SJSA1 (cell line): ENCODE data around the gene MTARC1. TPM values are rescaled to one million over a fixed set of nuclear protein-coding genes. Genes with fewer than 3 reads are reported as not detected.

ENCODE experiments used
- DNase-seq, 2 experiments: peaks; one replicate each; pipeline ENCODE4 v3.0.0-alpha.2; 2015 to 2020; ENCODE audit warnings: low spot score in 2 of 2, low read depth in 1 of 2
- H3K27ac ChIP-seq: fragments of 250-450 bp; sonication (Bioruptor Pico); 2 replicates; pipeline ENCODE4 v1.5.1; 2020; ENCODE audit warnings: mild to moderate bottlenecking, moderate library complexity
- H3K27me3 ChIP-seq: fragments of 250-450 bp; sonication (Bioruptor Pico); replicated peaks from 2 replicates; pipeline ENCODE4 v1.5.1; 2020; ENCODE audit warnings: mild to moderate bottlenecking, moderate library complexity
- H3K36me3 ChIP-seq: fragments of 250-450 bp; sonication (Bioruptor Pico); 2 replicates; pipeline ENCODE4 v1.5.1; 2020; ENCODE audit warnings: mild to moderate bottlenecking
- H3K4me1 ChIP-seq: fragments of 250-450 bp; sonication (Bioruptor Pico); replicated peaks from 2 replicates; pipeline ENCODE4 v1.6.1; 2021; ENCODE audit warnings: mild to moderate bottlenecking
- H3K4me3 ChIP-seq: fragments of 250-450 bp; sonication (Bioruptor Pico); 2 replicates; pipeline ENCODE4 v1.5.1; 2020; ENCODE audit warnings: mild to moderate bottlenecking
- H3K9me3 ChIP-seq: fragments of 250-450 bp; sonication (Bioruptor Pico); replicated peaks from 2 replicates; pipeline ENCODE4 v1.5.1; 2020; ENCODE audit warnings: mild to moderate bottlenecking
- total RNA-seq: library from RNA; depleted of rRNA; stranded (reverse); fragments of >200 nt; shearing (Covaris generic); gene quantifications from 2 replicates; pipeline ENCODE4 v1.2.3, GENCODE V29; 2014

MTARC1 gene
- total RNA-seq, 1 experiment from 2014 or later, result not detected

DNA sequence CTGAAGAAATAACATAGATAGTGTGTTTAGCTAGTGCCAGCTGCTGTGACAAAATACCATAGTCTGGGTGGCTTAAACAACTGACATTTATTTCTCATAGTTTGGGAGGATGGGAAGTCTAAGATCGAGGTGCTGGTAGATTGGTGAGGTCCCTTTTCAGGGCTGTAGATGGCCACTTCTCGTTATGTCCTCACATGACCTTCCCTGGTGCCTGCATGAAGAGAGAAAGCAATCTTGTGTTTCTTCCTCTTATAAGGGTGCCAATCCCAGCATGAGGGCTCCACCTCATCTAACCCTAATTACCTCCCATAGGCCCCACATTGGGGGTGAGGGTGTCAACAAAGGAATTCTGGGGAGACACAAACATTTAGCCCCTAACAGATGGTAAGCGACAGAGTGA, 29.3 kb upstream of the MTARC1 start:
- H3K27ac ChIP-seq, result no peak overlapping the region
- no peaks in the 10 kb centered on the region for H3K4me1 ChIP-seq
- DNase-seq, result no peak
- no peak overlapping the region for H3K4me3 ChIP-seq
- H3K9me3 ChIP-seq, result no peaks in the 10 kb centered on the region
- H3K36me3 ChIP-seq, result peaks cover 36% of the 10 kb centered on the region
- no peaks in the 10 kb centered on the region for H3K27me3 ChIP-seq

DNA sequence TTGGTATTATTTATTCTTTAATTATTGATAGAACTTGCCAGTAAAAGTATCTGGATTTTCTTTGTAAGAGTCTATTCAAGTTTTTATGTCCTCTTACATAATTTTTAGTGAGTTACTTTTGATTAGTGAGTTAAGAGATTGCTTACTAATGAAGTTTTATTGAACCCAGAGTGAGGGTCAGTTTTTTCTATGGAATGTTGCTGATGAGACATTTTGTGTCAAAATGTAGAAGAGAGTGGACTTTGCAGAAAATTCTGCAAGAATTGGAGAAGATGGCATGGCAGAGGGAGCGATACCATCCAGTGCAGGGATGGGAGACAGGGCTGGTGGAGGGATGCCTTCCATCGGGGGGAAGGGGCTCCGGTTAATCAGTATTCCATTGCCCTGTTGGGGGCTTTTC, 27.6 kb upstream of the MTARC1 start:
- peaks cover 43% of the 10 kb centered on the region for H3K36me3 ChIP-seq
- H3K4me3 ChIP-seq, result no peak overlapping the region
- no peak overlapping the region for H3K27ac ChIP-seq
- H3K4me1 ChIP-seq, result no peaks in the 10 kb centered on the region
- H3K9me3 ChIP-seq, result no peaks in the 10 kb centered on the region
- no peak for DNase-seq
- no peaks in the 10 kb centered on the region for H3K27me3 ChIP-seq

GRCh38 chr1:220761688-220762427, 24.9 kb upstream of the MTARC1 start:
- Histone ChIP-seq H3K27me3 (no peaks in the 10 kb centered on the region), H3K4me3 (no peak overlapping the region), H3K9me3 (no peaks in the 10 kb centered on the region), H3K4me1 (no peaks in the 10 kb centered on the region), H3K27ac (no peak overlapping the region), H3K36me3 (peaks cover 29% of the 10 kb centered on the region)
- no peak for DNase-seq

GRCh38 chr1:220764757-220765156, 22.0 kb upstream of the MTARC1 start:
- H3K27ac ChIP-seq, result no peak overlapping the region
- H3K9me3 ChIP-seq, result no peaks in the 10 kb centered on the region
- DNase-seq, result no peak
- no peak overlapping the region for H3K4me3 ChIP-seq
- H3K36me3 ChIP-seq, result peaks cover 36% of the 10 kb centered on the region
- no peaks in the 10 kb centered on the region for H3K27me3 ChIP-seq
- no peaks in the 10 kb centered on the region for H3K4me1 ChIP-seq

DNA sequence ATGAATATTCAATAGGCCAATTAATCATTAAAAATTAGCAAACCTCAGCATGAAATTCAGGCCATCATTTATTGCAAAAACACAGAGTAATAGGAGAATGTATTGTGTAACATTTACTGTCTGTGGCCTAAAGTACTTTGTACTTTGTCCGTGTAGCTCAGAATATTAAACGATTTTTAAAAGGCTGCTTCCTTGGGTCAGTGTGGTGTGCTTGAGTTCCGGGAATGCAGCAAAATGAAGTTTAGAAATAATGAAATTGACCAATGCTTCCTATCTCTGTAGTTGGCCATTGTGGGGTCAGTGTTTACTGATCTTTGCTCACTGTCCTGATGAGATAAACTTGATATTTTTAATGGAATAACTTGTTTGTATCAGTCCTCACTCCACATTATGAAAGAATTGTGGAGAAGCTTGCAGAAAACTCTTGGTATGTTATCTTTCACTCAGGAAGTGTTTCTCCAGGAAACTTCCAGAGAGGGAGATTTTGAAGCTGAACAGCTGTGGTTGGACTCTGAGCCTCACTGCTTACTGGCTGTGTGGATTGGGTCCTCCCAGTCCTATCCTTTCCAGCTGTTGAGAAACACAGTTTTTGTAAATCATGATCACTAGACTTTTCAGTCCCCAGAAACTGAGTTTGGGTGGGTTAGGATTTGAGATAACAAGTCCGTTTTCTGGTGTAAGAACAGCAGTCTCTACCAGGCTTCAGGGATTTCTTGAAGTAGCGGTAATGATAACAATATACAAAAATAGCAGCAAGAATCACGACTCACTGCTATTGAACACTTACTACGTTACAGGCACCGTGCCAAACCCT, 19.2 kb upstream of the MTARC1 start:
- Histone ChIP-seq H3K4me3 (no peak overlapping the region), H3K27ac (no peak overlapping the region), H3K36me3 (peaks cover 38% of the 10 kb centered on the region), H3K9me3 (no peaks in the 10 kb centered on the region), H3K27me3 (no peaks in the 10 kb centered on the region), H3K4me1 (no peaks in the 10 kb centered on the region)
- no peak for DNase-seq

GRCh38 chr1:220768126-220768601, 18.5 kb upstream of the MTARC1 start:
- DNase-seq, result no peak
- Histone ChIP-seq H3K4me1 (no peaks in the 10 kb centered on the region), H3K36me3 (peaks cover 36% of the 10 kb centered on the region), H3K27me3 (no peaks in the 10 kb centered on the region), H3K4me3 (no peak overlapping the region), H3K9me3 (no peaks in the 10 kb centered on the region), H3K27ac (no peak overlapping the region)

DNA sequence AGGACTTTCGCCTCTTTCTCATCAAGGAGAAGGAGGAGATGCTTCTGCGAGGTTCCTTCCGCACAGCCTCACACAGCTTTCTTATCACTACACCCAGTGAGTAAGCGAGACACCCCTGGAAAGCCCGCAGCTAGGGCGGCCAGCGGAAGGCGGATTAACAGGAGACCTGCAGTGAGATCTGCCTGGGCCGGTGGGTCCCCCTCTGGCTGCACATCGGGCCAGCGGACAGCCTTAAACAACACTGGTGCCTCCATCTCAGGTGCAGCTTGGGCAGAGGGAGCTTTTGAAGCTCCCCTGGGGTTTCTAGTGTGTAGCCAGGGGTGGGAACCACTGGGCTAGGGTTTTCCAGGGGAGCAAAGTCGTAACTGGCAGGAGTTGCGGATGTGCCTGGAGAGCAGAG, 17.5 kb upstream of the MTARC1 start:
- Histone ChIP-seq H3K9me3 (no peaks in the 10 kb centered on the region), H3K4me1 (no peaks in the 10 kb centered on the region)

DNA sequence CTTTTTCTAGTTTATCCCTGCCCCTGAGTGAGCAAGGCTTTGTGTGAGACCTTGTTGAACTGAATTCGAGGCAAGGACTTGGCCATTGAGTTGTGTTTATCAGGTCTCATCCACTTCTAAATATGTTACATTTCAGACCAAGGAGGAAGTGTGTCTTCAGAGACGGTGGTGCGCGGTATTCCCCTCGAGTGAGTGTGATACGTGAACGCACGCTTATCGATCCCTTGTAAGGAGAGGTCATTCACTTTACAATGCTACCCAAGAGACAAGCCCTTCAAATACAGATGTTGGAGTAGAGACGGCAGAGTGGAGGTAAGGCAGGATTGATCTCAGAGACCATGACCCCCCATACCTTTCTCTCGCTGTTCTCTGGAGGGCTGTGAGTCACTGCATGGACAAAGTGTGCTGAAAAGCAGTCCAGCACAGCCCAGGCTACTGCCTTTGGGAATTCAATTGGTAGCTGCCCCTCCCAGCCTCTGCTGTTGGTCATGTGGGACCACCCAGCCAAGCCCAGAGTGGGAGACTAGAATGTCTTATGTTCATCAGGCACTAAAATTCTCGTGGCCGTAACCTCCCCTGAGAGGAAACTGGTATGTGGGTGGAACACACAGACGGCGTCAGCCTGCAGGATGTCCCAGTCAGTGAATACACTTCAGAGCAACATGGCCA, 16.3 kb upstream of the MTARC1 start:
- no peak for DNase-seq
- H3K27ac ChIP-seq, result no peak overlapping the region
- H3K4me3 ChIP-seq, result no peak overlapping the region
- H3K36me3 ChIP-seq, result peaks cover 31% of the 10 kb centered on the region
- no peaks in the 10 kb centered on the region for H3K9me3 ChIP-seq
- no peaks in the 10 kb centered on the region for H3K27me3 ChIP-seq
- H3K4me1 ChIP-seq, result no peaks in the 10 kb centered on the region

More for the DNA sequence above, 17.5 kb upstream of the MTARC1 start:
- no peaks in the 10 kb centered on the region for H3K27me3 ChIP-seq
- DNase-seq, result no peak
- no peak overlapping the region for H3K4me3 ChIP-seq
- H3K36me3 ChIP-seq, result peaks cover 33% of the 10 kb centered on the region
- no peak overlapping the region for H3K27ac ChIP-seq

- H3K4me1 ChIP-seq, result no peaks in the 10 kb centered on the region
- no peaks in the 10 kb centered on the region for H3K27me3 ChIP-seq
- H3K4me3 ChIP-seq, result no peak overlapping the region
- peaks cover 19% of the 10 kb centered on the region for H3K36me3 ChIP-seq
- no peak for DNase-seq
- H3K27ac ChIP-seq, result no peak overlapping the region
- no peaks in the 10 kb centered on the region for H3K9me3 ChIP-seq
Observed at GRCh38 chr1:220772846-220773245, 13.9 kb upstream of the MTARC1 start.

DNA sequence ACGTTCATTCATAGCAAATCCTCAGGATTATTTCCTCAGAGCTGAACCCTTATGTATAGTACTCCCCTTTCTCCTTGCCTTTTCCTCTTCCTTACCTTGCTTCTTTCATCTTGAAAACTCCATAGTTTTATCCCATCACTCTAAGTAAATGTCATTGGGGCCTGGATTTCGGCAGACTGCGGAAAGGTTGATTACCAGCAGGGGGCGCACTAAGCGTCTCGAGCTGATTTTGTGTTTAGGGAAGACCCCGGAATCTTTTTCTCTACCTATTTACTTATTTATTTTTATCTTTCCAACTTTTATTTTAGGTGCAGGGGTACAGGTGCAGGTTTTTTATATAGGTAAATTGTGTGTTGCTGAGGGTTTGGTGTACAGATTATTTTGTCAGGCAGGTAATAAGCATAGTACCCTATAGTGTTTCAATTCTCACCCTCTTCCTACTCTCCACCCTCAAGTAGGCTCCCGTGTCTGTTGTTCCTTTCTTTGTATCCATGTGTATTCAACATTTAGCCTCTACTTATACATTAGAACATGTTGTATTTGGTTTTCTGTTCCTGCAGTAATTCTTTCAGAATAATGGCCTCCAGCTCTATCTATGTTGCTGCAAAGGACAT, 11.4 kb upstream of the MTARC1 start:
- H3K4me1 ChIP-seq, result no peaks in the 10 kb centered on the region
- no peaks in the 10 kb centered on the region for H3K27me3 ChIP-seq
- peaks cover 9% of the 10 kb centered on the region for H3K36me3 ChIP-seq
- no peak overlapping the region for H3K27ac ChIP-seq
- H3K4me3 ChIP-seq, result no peak overlapping the region
- peak in 1 of 2 experiments; percentile 28 for DNase-seq
- no peaks in the 10 kb centered on the region for H3K9me3 ChIP-seq

GRCh38 chr1:220776254-220776653, 10.5 kb upstream of the MTARC1 start:
- Histone ChIP-seq H3K4me3 (no peak overlapping the region), H3K27ac (no peak overlapping the region), H3K27me3 (no peaks in the 10 kb centered on the region), H3K4me1 (no peaks in the 10 kb centered on the region), H3K9me3 (no peaks in the 10 kb centered on the region), H3K36me3 (peaks cover 5% of the 10 kb centered on the region; the same call in 1 of the 2 replicates)
- DNase-seq, result no peak

DNA sequence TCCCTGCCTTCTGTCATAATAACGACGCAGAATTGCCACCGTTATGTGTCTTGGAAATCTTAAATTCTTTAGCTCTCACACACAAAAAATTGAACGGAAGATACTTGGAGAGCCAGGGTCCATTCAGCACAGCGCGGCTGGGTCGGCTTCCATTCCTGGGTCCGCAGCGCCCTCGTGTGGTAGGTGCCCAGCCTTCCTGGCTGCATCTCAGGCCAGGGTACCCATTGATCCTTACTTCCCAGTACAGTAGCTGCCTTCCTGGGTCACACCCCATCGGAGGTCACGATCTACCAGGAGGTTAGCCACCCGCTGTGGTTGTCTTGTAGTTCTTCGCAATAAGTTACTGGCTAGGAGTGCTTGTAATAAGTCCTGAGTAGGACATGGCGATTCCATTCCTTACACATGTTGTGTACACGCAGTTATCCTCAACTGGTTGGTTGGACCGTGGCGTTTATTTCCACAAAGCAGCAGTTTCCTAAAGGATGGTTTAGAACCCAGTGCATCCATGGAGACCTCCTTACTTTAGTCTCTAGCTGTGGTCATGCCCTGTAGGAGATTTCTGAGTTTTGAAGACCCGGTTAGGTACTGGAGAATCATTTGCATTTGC, 9.9 kb upstream of the MTARC1 start:
- no peaks in the 10 kb centered on the region for H3K27me3 ChIP-seq
- H3K4me1 ChIP-seq, result no peaks in the 10 kb centered on the region
- H3K27ac ChIP-seq, result no peak overlapping the region
- H3K9me3 ChIP-seq, result no peaks in the 10 kb centered on the region
- peaks cover 6% of the 10 kb centered on the region; the same call in 1 of the 2 replicates for H3K36me3 ChIP-seq
- no peak overlapping the region for H3K4me3 ChIP-seq
- peak; percentile 53 to 78 for DNase-seq

DNA sequence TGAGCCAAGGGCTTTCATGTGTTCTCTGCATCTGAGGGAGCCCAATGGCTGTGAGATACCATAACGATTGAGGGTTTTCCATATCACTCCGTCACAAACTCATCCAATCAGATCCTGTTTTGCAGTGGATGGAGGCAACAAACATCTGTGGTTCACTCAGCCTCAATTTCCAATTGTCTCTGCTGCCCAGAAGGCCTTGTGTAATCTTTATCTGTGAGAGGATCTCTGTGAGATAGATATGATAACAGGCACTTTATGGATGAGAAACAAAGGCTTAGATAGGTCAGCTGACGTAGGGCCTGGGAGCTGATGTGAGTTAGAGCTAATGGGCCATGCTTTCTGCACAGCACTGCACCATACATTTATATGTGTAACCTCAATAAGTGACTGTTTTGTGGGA, 3.3 kb upstream of the MTARC1 start:
- H3K27ac ChIP-seq, result no peak overlapping the region
- no peaks in the 10 kb centered on the region for H3K27me3 ChIP-seq
- no peak overlapping the region for H3K4me3 ChIP-seq
- no peaks in the 10 kb centered on the region for H3K9me3 ChIP-seq
- DNase-seq, result no peak
- no peaks in the 10 kb centered on the region for H3K4me1 ChIP-seq
- H3K36me3 ChIP-seq, result peaks cover 16% of the 10 kb centered on the region
